ENCODE results near the gene GOLGA6A. TPM values are rescaled to one million over a fixed set of nuclear protein-coding genes. Genes with fewer than 3 reads are reported as not detected.
"Not testable (repeated sequence)": the region's sequence is repeated elsewhere in the genome, so short reads cannot be mapped to it uniquely, and the experiment has no call there.

Gene GOLGA6A
- total RNA-seq, 1 donor from 2014 or later, result not detected

DNA sequence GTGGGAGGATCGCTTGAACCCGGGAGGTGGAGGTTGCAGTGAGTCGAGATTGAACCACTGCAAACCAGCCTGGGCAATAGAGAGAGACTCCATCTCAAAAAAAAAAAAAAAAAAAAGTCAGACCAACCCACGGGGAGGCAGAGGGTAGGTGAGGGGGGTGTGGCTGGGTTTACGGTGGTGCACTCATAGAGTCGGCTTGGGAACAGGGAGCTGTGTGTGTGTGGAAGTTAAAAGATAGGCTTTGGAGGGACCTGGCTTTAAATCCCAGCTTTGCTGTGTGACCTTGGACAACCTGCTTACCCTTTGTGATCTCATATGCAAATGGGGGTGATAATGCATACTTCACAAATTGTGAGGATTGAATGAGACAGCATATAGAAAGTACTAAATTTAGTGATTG, 38.1 kb upstream of the GOLGA6A start:
- intact Hi-C loops (cut with DNase I), result no loop called here
- ATAC-seq (no peak), DNase-seq (ENCODE audit: missing footprints) (no peak)

DNA sequence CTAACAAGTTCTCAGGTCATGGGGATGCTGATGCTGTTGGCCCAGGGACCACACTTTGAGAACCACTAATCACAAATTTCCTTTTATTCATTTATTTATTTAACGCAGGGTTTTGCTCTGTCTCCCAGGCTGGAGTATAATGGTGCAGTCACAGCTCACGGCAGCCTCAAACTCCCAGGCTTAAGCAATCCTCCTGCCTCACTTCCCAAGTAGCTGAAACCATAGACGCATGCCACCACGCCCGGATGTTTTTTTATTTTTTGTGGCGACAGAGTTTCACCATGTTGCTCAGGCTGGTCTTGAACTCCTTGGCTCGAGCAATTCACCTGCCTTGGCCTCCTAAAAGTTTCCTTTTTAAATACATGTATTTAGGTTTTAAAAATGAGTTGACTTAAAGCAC, 27.4 kb upstream of the GOLGA6A start:
- no peak for DNase-seq (ENCODE audit: missing footprints)
- intact Hi-C loops (cut with DNase I), result no loop called here
- no peak for ATAC-seq

DNA sequence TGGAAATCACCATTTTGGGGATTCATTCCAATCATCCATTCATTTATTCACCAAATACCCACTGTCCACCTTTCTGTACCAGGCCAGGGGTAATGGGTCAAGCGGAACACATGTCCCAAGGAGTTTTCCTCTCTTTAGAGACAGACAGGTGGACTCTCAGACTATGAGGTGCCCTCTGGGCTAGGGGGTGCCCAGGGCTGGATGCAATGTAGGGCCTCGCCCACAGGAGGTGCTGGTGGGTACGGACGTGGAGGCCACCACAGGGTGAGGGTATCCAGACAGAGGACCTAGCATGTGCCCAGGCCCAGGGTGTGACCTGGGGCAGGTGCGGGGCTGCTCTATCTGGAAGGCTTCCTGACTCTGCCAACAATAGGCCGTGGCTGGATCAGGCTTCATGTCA, 26.3 kb upstream of the GOLGA6A start:
- intact Hi-C loops (cut with DNase I); DNase-seq (ENCODE audit: missing footprints); ATAC-seq: not testable (repeated sequence)

DNA sequence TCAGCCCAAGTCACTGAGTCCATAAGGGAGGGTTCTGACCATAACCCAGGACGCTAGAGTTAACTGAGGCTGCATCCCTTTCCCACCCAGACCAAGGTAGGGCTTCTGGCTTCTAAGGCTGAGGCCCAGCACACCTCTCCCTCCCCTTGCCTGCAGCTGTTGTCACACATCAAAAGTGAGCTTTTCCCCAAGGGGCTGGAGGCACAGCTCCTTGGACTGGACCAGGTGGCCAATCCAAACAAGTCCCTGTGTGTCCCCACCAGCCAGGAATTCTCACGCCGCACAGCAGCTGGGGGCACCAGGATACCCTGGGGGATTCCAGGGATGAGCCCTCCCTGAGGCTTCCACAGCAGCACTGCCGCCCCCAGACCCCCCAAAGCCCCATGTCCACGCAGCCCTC, 25.8 kb upstream of the GOLGA6A start:
- ATAC-seq (no peak), DNase-seq (ENCODE audit: missing footprints) (no peak)
- intact Hi-C loops (cut with DNase I), result no loop called here

DNA sequence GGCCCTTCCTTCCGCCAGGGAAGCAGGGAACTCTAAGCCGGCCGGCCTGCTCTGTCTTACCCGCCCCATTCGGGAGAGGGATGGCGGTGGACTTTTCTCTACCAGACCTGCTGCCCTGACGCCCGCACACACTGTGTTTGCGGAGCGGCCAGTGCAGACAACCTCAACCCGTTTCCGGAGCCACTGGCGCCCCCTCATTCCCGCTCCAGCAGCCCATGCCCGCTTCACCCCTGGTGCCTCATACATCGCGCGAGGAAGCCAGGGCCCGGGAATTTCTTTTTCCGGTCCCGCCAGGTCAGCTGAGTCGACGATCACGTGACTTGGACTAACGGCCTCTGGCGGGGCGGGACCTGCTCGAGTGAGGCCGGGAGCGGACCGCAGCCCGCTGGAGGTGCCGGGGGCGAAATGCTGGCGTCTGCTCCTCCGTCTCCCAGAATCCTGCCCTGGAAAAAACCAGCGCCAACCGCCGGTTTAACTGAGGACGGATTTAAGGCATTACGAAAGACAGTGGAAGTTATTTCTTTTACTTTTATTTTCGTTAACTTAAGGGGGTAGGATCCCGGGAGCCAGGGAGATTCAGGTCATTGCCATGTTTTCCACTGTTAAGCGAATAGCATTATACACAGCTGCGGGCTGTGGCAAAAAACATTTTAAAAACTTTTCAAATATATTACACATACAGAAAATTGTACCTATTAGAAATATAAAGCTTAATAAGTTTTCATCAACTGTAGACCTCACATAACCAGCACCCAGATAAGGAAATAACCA, 17.8 kb upstream of the GOLGA6A start:
- intact Hi-C loops (cut with DNase I), result not testable (repeated sequence)
- peak; percentile 95 for DNase-seq (ENCODE audit: missing footprints)
- ATAC-seq, result peak; percentile 97

DNA sequence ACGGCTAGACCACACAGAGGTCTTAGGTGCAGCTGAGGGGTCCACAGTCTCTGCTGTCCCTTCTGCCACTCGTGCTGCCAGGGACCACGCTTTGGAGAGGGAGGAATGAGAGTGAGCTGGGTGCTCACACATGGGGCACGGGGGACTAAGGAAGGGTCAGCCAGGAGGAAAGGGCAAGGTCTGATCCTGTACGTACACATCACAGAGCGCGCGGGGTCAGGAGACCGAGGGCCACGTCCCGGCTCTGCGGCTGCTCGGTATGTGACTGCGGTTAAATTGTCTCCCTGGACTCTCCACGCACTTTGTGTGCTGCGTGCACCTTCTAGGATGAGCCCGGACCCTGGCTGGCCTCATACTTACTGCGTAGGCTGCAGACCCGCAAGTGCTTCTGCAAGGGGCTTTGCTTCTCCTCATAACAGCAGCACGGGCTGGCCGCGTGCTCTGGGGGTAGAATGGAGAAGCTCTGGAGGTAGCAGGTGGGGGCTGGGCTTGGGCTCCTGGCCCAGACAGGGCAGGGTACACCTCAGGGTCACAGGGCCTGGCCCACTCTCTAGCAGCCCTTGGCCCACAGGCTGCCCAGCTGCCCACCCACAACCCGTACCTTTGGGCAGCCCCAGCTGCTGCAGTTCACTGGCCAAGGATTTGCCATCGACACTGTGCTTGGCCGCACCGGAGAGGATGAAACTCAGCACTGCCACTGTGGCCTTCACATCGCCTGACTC, 14.6 kb upstream of the GOLGA6A start:
- DNase-seq (ENCODE audit: missing footprints); intact Hi-C loops (cut with DNase I); ATAC-seq: not testable (repeated sequence)

DNA sequence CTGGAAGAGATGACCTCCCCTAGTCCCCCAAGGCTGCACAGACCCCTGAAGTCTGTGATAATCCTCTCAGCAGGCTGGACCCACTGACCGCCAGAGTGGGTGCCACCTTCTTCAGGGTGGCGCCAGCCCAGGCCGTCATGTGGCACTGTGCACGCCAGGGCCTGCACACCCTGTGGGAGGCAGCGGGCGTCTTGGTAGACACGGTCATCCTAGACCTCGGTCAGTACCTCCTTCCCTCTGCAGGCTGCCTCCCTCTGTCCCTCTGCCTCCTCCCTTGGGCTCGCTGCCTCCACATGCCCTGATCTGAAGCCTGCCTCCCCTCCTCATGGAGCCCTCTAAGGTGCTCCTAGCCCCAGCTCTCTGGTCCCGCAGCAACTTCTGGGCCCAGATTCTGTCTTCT, 13.3 kb upstream of the GOLGA6A start:
- intact Hi-C loops (cut with DNase I); DNase-seq (ENCODE audit: missing footprints); ATAC-seq: not testable (repeated sequence)

DNA sequence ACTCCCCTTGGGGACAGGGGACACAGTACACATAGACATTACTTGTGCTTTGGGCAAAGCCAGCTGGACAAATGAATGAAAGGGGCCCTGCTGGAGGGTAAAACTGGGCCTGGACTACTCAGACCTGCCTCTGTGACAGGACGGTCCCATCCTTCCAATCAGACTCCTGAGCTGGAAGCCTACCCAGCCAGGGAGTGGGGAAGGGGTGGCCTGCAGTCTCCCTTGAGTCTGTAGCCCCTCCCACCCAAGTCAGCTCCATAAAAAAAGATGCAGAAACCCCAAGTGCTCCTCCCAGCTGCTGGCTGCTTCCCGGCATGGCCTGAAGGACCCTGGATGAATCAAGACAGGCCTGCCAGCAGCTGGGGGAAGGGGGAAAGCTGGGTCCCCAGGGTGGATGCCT, 12.2 kb upstream of the GOLGA6A start:
- ATAC-seq; intact Hi-C loops (cut with DNase I); DNase-seq (ENCODE audit: missing footprints): not testable (repeated sequence)

DNA sequence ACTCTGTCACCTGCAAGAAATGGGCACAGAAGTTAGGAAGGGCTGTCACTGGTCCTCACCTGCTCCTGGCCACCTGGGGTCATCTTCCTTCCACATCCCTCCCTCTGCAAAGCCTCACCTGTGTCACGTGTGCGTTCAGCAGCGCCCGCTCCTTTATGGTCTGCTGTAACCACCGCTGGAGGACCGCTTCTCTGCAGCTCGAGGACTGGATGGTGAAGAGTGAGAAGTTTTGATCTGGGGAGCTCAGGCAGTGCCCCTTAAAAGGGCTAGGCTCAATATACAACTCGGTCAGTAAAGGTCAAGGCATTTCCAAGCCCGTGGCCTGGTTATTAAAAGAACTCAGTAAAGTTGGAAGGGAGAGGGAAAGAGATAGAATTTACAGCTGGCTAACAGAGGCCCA, 6.6 kb downstream of the GOLGA6A start:
- DNase-seq (ENCODE audit: missing footprints); intact Hi-C loops (cut with DNase I); ATAC-seq: not testable (repeated sequence)

DNA sequence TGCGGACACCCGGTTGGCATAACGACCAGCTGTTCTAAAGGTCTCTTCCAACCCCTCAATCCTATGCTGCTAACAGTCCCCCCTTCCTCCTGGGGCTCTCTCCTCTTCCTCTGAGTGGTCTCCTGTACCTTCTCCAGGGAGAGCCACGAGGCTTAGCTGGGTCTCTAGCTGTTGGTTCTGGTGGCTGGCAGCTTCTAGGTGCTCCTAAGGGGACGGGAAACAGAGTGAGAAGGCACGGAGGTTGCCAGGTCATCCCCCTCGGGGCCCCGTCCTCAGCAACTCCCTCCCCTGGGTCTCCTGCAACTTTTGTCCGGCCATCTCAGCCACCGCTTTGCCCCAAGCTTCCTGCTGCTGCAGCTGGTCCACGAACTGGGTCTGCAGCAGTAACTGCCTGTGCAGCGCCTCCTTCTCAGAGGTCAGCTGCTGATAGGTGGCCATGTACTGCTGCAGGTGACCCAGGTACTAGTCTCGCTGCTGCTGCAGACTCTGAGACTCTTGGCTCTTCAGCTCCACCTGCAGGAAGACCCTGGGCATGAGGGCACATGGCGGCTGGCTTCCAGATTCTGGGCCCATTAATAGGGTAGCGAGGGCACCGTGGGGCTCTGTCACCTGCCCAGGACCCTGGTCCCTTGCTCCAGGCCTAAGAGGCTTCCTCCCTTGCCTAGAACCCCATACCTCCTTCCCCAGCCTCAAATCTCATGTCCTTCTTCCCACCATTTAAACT, 9.6 kb downstream of the GOLGA6A start:
- intact Hi-C loops (cut with DNase I); ATAC-seq; DNase-seq (ENCODE audit: missing footprints): not testable (repeated sequence)

DNA sequence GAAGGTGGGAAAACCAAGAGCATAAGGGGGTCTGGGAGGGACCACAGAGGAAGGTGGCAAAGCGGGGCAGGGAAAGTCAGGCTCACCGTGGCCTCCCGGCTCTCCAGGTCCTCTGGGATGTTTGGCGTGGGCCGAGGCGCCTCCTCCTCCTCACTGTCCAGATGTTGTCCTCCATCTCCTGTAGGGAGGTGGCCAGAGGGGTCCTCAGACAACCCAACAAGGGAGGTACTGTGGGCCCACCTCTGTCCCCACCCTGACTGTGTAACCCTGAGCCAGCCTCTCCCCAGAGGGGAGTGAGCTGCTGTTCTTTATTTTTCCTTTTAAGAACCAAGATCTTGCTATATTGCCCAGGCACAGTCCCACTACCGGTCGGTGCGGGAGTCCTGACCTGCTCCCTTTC, 10.2 kb downstream of the GOLGA6A start:
- DNase-seq (ENCODE audit: missing footprints); ATAC-seq; intact Hi-C loops (cut with DNase I): not testable (repeated sequence)

DNA sequence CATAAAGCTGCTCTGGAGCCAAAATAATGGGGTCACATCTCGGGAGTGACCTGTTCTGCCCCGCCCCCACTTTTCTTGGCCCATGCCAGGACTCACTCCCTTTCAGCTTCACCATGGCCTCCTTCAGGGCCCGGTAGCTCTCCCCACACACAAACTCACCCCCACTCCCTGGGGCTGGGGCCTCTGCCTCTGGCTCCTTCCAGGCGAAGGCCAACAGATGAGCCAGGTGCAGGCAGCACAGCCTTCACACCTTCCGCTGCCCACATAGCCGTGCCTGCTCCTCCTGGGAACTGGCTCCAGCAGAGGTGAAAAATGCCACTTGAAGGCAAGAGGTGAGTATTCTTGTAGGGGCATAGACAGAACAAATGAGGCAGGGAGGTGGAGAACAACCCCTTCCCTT, 10.7 kb downstream of the GOLGA6A start:
- DNase-seq (ENCODE audit: missing footprints), result not testable (repeated sequence)

DNA sequence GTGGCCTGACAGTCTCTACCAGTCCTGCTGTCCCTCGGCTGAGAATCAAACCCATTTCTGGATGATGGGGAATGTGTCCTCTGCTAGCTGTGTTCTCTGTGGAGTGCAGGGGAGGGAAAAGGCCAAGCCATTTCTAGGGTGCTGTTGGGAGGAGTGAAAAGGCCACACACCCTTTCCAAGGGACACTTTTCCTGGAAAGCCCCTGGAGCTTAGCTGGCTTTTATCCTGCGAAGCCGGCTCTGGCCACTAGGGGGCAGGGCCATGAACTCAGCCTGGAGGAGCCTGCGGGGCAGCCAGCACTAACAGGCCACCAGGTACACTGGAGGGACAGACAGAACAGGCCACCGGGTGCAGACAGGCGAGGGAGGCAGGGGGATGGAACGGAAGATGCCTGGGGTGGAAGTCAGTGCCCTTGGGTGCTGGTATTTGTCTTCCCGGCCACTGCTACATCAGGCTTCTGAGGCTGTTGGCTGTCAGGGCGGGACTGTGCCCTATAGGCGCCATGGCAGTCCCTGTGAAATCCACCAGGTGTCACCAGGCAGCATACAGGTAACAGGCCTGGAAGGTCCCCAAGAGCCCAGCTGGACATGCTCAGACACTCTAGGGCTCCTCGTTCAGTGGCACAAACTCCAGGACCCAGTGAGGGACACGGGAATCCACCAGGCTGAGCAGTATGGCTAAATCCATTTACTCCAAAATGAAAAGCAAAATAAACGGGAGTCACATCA, 16.5 kb downstream of the GOLGA6A start:
- intact Hi-C loops (cut with DNase I), result not testable (repeated sequence)
- DNase-seq (ENCODE audit: missing footprints) (peak; percentile 68), ATAC-seq (peak; percentile 54)

More for the DNA sequence above, 10.7 kb downstream of the GOLGA6A start:
- ATAC-seq; intact Hi-C loops (cut with DNase I): not testable (repeated sequence)

DNA sequence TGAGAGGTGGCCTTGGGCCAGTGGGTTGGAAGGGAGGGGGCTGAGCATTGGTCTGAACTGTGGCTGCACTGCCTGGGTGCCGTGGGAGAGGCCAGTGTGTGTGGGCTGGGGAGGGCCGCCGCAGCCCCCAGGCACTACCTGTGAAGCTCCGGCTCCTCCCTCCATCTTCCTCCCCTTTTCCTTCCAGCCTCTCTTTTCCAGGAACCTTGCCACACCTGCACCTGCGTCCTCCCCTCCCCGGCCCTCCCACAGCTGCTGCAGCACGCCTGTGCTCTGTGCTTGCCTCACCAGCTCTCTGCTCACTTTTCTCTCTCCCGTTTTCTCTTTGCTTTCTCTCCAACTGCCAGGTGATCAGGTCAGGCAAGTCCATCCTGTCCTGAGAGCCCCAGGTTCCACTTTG, 17.5 kb downstream of the GOLGA6A start:
- ATAC-seq; DNase-seq (ENCODE audit: missing footprints); intact Hi-C loops (cut with DNase I): not testable (repeated sequence)

DNA sequence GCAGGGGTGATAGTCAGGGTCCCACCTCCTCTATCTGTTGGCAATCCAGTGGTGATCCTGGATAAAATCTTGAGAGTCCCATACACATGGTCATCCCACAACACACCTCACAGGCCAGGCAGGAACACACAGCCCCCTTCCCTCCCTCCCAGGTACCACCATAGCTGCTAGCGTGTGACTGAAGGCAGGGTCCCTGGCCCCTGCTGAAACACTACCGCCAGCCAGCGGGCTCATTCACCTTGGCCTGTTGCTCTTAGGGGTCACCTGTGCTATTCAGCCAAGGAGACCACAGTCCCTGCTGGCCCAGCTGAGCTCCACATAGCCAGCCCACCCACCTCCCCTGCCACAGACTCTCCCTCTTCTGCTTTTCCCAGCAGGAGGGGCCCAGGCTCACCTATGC, 18.2 kb downstream of the GOLGA6A start:
- DNase-seq (ENCODE audit: missing footprints); intact Hi-C loops (cut with DNase I); ATAC-seq: not testable (repeated sequence)

DNA sequence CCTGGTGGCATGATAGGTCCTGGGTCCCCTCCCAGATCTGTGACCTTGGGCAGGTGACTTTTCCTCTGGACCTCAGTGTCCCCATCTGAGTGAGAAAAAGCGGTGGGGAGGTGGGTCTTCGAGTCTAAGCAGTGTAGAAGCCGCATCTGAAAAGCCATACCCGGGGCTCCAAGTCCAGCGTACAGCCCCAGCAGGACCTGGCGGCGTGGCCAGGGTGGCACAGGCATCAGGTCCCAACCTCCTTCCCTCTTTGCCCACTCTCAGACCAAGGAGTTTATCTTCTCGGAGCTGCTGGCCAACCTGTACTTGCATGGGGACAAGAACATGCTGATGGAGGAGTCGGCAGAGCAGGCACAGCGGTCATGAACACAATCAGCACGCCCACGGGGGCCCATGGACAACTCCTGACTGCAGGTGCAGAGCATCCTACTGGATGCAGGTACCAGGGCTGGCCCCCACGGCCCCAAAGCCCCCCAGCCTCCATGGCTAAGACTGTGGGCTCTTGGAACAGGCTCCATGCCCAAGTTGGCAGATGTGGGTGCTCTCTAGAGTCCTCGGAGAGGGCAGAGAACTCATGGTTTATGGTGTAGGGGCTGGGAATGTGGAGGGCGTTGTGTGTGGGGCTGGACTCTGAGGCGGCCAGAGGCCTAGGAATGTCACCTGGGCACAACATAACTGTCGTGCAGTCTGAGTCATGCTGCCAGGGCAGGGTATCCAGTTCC, 18.8 kb downstream of the GOLGA6A start:
- DNase-seq (ENCODE audit: missing footprints); ATAC-seq: not testable (repeated sequence)

DNA sequence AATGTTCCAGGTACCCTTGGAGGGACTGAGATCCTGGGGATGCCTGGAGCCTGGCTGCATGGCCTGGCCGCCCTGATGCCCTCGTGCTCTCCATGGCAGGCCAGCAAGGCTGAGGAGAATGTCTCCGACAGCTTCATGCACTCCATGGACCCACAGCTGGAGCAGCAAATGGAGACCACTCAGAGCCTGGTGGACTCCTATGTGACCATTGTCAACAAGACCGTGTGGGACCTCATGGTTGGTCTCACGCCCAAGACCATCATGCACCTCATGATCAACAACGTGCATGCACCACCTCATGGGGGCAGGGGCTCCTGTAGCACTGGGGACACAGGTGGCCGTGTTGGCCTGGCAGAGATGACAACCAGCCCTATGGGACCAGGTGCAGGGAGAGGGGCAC, 19.7 kb downstream of the GOLGA6A start:
- ATAC-seq (no peak), DNase-seq (ENCODE audit: missing footprints) (no peak)
- intact Hi-C loops (cut with DNase I), result no loop called here

More for the DNA sequence above, 18.8 kb downstream of the GOLGA6A start:
- intact Hi-C loops (cut with DNase I), result not testable (repeated sequence)

DNA sequence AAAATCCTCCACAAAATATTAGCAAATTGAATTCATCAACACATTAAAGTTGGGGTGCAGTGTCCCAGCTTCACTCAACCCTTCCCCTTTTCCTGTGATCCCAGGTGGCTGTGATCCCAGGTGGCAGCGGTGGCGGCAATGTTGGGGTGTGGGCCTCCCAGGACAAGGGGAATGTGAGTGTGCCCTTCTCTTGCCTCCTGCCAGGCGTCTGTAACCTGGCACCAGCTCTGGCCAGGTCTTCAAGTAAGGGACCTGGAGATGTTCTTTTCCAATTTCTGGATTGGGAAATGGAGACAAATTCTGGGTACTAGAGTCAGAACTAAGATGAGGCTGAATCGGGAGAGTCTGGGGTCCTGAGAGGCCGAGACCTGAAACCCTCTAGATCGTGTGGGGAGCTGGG, 20.1 kb downstream of the GOLGA6A start:
- ATAC-seq (no peak), DNase-seq (ENCODE audit: missing footprints) (no peak)
- intact Hi-C loops (cut with DNase I), result no loop called here

All from Right ventricle myocardium inferior (tissue), 1 donor.